Osteoblast (primary cell): Measurements from ENCODE around the gene CYB5R4. TPM values are rescaled to one million over a fixed set of nuclear protein-coding genes. Genes with fewer than 3 reads are reported as not detected.
A peak's percentile ranks its signal among the peaks of the same experiment; 100 is the strongest.

Source experiments
- DNase-seq: peaks from one replicate; pipeline ENCODE4 v3.0.0; 2011; ENCODE audit warnings: low spot score, mixed read lengths; ENCODE audit not compliant: insufficient read length; ENCODE audit errors: missing footprints
- H2AFZ ChIP-seq: 2 replicates; pipeline ENCODE4 v1.6.0; 2011; ENCODE audit warnings: mild to moderate bottlenecking, low read length
- H3K27ac ChIP-seq: 2 replicates; pipeline ENCODE4 v1.5.1; 2011; ENCODE audit warnings: mild to moderate bottlenecking, low read depth, low read length, moderate library complexity
- H3K27me3 ChIP-seq: 2 replicates; pipeline ENCODE4 v1.6.0; 2012; ENCODE audit warnings: mild to moderate bottlenecking, control low read depth, inconsistent platforms, low read length, moderate library complexity; ENCODE audit not compliant: insufficient read depth
- H3K36me3 ChIP-seq: 2 replicates; pipeline ENCODE4 v1.5.1; 2011; ENCODE audit warnings: mild to moderate bottlenecking, low read length, control low read depth, moderate library complexity; ENCODE audit not compliant: insufficient read depth
- H3K4me1 ChIP-seq: 2 replicates; pipeline ENCODE4 v1.5.1; 2011; ENCODE audit warnings: mild to moderate bottlenecking, low read length, control low read depth, moderate library complexity; ENCODE audit not compliant: insufficient read depth
- H3K4me2 ChIP-seq: 2 replicates; pipeline ENCODE4 v1.6.0; 2011; ENCODE audit warnings: mild to moderate bottlenecking, low read length; ENCODE audit not compliant: insufficient read depth
- H3K4me3 ChIP-seq: fragments of 200-600 bp; sonication (generic); 3 replicates; pipeline ENCODE4 v1.5.1; 2012; ENCODE audit warnings: mild to moderate bottlenecking, low read length, inconsistent platforms; ENCODE audit not compliant: insufficient read depth
- H3K79me2 ChIP-seq: 2 replicates; pipeline ENCODE4 v1.6.0; 2012; ENCODE audit warnings: mild to moderate bottlenecking, low read length, control low read depth, inconsistent platforms; ENCODE audit not compliant: insufficient read depth
- H3K9me3 ChIP-seq: 2 replicates; pipeline ENCODE4 v1.5.1; 2011; ENCODE audit warnings: low read depth, low read length, control low read depth
- H4K20me1 ChIP-seq: 2 replicates; pipeline ENCODE4 v1.6.0; 2012; ENCODE audit warnings: mild to moderate bottlenecking, low read length, control low read depth; ENCODE audit not compliant: insufficient read depth
- total RNA-seq: library from RNA; depleted of rRNA; stranded (reverse); fragments of >200 nt; gene quantifications from 2 replicates; pipeline ENCODE4 v1.2.3, GENCODE V29; 2012
- TF ChIP-seq, protein P1 (sequence below): IDR thresholded peaks from 2 replicates; pipeline ENCODE4 v1.5.1; 2011; ENCODE audit warnings: mild to moderate bottlenecking, low read depth, low read length, moderate library complexity; ENCODE audit errors: extremely low read depth

CYB5R4 gene
- total RNA-seq, 1 donor = 6.9 TPM

GRCh38 chr6:83822629-83823169 is 36.8 kb upstream of the CYB5R4 start:
- no peak for DNase-seq
- no peaks in the 10 kb centered on the region for H3K9me3 ChIP-seq
- H3K36me3 ChIP-seq = no peaks in the 10 kb centered on the region
- H2AFZ ChIP-seq = no peak overlapping the region
- H3K4me1 ChIP-seq = no peaks in the 10 kb centered on the region
- H3K27me3 ChIP-seq = no peaks in the 10 kb centered on the region
- no peak overlapping the region for H3K4me2 ChIP-seq
- H3K79me2 ChIP-seq = no peaks in the 10 kb centered on the region
- TF ChIP-seq, protein P1, sequence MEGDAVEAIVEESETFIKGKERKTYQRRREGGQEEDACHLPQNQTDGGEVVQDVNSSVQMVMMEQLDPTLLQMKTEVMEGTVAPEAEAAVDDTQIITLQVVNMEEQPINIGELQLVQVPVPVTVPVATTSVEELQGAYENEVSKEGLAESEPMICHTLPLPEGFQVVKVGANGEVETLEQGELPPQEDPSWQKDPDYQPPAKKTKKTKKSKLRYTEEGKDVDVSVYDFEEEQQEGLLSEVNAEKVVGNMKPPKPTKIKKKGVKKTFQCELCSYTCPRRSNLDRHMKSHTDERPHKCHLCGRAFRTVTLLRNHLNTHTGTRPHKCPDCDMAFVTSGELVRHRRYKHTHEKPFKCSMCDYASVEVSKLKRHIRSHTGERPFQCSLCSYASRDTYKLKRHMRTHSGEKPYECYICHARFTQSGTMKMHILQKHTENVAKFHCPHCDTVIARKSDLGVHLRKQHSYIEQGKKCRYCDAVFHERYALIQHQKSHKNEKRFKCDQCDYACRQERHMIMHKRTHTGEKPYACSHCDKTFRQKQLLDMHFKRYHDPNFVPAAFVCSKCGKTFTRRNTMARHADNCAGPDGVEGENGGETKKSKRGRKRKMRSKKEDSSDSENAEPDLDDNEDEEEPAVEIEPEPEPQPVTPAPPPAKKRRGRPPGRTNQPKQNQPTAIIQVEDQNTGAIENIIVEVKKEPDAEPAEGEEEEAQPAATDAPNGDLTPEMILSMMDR = no peak
- H3K27ac ChIP-seq = no peak overlapping the region
- H3K4me3 ChIP-seq = no peak overlapping the region
- H4K20me1 ChIP-seq = no peaks in the 10 kb centered on the region

GRCh38 chr6:83824388-83824801 is 35.1 kb upstream of the CYB5R4 start:
- Histone ChIP-seq H2AFZ (no peak overlapping the region), H3K4me2 (no peak overlapping the region), H3K27me3 (no peaks in the 10 kb centered on the region), H3K79me2 (no peaks in the 10 kb centered on the region), H3K27ac (no peak overlapping the region), H3K4me3 (no peak overlapping the region), H3K36me3 (no peaks in the 10 kb centered on the region), H3K9me3 (no peaks in the 10 kb centered on the region), H4K20me1 (no peaks in the 10 kb centered on the region), H3K4me1 (no peaks in the 10 kb centered on the region)
- DNase-seq = peak; percentile 43
- TF ChIP-seq, protein P1 = no peak

DNA sequence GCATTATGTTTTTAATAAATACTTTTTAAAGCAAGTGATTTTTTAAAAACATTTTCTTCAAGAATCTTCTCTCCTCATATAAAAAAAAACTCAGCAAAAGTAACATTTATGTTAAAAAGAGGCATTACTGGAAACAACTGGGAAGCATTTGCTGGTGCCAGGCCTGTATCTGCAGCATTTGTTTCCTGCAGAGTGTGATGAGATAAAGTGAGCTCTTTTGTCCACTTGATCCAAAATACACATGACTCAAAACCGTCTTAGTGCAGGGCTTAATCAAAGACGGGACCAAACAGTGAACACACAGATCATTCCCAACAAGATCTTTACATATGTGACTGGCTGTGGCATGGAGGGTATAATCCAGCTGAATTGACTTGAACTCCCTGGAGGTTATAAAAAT is 34.7 kb upstream of the CYB5R4 start:
- no peaks in the 10 kb centered on the region for H3K9me3 ChIP-seq
- H3K4me1 ChIP-seq = no peaks in the 10 kb centered on the region
- no peak overlapping the region for H3K4me3 ChIP-seq
- H2AFZ ChIP-seq = no peak overlapping the region
- TF ChIP-seq, protein P1 = no peak
- no peaks in the 10 kb centered on the region for H4K20me1 ChIP-seq
- DNase-seq = no peak
- H3K27me3 ChIP-seq = no peaks in the 10 kb centered on the region
- H3K79me2 ChIP-seq = no peaks in the 10 kb centered on the region
- H3K27ac ChIP-seq = no peak overlapping the region
- H3K36me3 ChIP-seq = no peaks in the 10 kb centered on the region
- H3K4me2 ChIP-seq = no peak overlapping the region

DNA sequence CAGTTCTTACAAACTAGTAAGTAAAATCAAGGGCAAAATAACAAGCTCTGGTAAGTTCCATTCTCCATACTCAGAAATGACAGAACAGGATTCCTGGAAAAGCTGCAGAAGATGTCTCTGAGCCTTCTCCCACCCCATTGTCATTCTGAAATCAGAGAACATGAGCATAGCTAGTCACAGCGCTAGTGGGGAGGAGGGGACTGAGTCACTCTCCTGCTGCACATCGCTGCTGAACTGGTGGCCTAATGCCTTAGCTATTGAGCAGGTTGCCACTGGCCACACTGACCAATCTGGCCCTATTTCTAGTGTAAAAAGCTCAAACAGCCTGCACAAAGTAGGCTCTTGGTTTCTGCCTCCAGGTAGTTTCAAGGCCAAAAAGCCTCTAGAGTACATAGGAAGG is 32.4 kb upstream of the CYB5R4 start:
- H3K27me3 ChIP-seq = no peaks in the 10 kb centered on the region
- H3K36me3 ChIP-seq = no peaks in the 10 kb centered on the region
- no peak overlapping the region for H3K4me3 ChIP-seq
- H3K4me1 ChIP-seq = no peaks in the 10 kb centered on the region
- no peak overlapping the region for H3K27ac ChIP-seq
- no peak overlapping the region for H3K4me2 ChIP-seq
- TF ChIP-seq, protein P1 = no peak
- H3K9me3 ChIP-seq = no peaks in the 10 kb centered on the region
- DNase-seq = no peak
- H4K20me1 ChIP-seq = no peaks in the 10 kb centered on the region
- H3K79me2 ChIP-seq = no peaks in the 10 kb centered on the region
- H2AFZ ChIP-seq = no peak overlapping the region
